K562 (cell line): ENCODE data around the gene FAM53C. TPM values are rescaled to one million over a fixed set of nuclear protein-coding genes. Genes with fewer than 3 reads are reported as not detected.

Experiments used
- ATAC-seq: fragments of 200-7000 bp; cut with Tn5 transposase; 3 replicates; pipeline ENCODE4 v1.9.1; 2020; ENCODE audit warnings: moderate library complexity
- BruUV-seq: library from RNA; stranded (reverse); fragments of 400-500 nt; replicated peaks from 2 replicates; lab custom pipeline; 2021; lab: Mats Ljungman, UMichigan
- CTCF ChIA-PET: fragments of 300-600 bp; formaldehyde crosslinking; extraction: SDS; loops from one replicate; lab custom pipeline; 2021; ENCODE audit warnings: low intra/inter-chr PET ratio; lab: Yijun Ruan, JAX
- POLR2A ChIA-PET: fragments of 300-600, 350-650 bp; sonication (Branson Sonifier 250); formaldehyde crosslinking; extraction: SDS; loops from one replicate; lab custom pipeline; 2021; ENCODE audit warnings: antibody characterized with exemption, inconsistent platforms; lab: Yijun Ruan, JAX
- DNase-seq, 4 experiments: peaks; one replicate each; pipeline versions ENCODE4 v3.0.0 to v3.0.0-alpha.2; 2011 to 2018; ENCODE audit warnings: low spot score in 3 of 4, mixed read lengths in 3 of 4; ENCODE audit errors: extremely low read depth in 1 of 4
- FAIRE-seq: peaks from 2 replicates; lab custom pipeline; 2011; peaks lifted over from hg19 to GRCh38; lab: Jason Lieb, UNC
- H2AFZ ChIP-seq: 2 replicates; pipeline ENCODE4 v1.6.0; 2011; ENCODE audit warnings: low read depth, low read length, control low read depth, inconsistent platforms
- H3K27ac ChIP-seq: fragments of 200-600 bp; 3 replicates; pipeline ENCODE4 v1.8.0; 2011; ENCODE audit warnings: low read depth, mild to moderate bottlenecking, control low read depth, inconsistent platforms, low read length, moderate library complexity, mixed read lengths; ENCODE audit errors: extremely low read depth
- H3K27me3 ChIP-seq, 2 experiments: fragments of 300-600 bp in 1 of 2; 2 replicates in 1 of 2; 3 replicates in 1 of 2; pipeline versions ENCODE4 v1.6.0 to v1.8.0; 2011; ENCODE audit warnings: inconsistent platforms in 2 of 2, low read length in 2 of 2, mild to moderate bottlenecking in 1 of 2, mixed read lengths in 1 of 2, moderate library complexity in 1 of 2; ENCODE audit not compliant: control insufficient read depth in 2 of 2, insufficient read depth in 2 of 2
- H3K36me3 ChIP-seq: fragments of 300-600 bp; 3 replicates; pipeline ENCODE4 v1.8.0; 2011; ENCODE audit warnings: mild to moderate bottlenecking, low read length, inconsistent platforms; ENCODE audit not compliant: control insufficient read depth, insufficient read depth
- H3K4me1 ChIP-seq, 2 experiments: fragments of 200-600 bp in 1 of 2; replicated peaks in 1 of 2; 2 replicates in 1 of 2; 3 replicates in 1 of 2; pipeline versions ENCODE4 v1.5.1 to v1.8.0; 2011; ENCODE audit warnings: inconsistent platforms in 2 of 2, low read length in 2 of 2, mild to moderate bottlenecking in 1 of 2, mixed read lengths in 1 of 2, moderate library complexity in 1 of 2; ENCODE audit not compliant: control insufficient read depth in 2 of 2, insufficient read depth in 2 of 2
- H3K4me2 ChIP-seq: 2 replicates; pipeline ENCODE4 v1.6.1; 2011; ENCODE audit warnings: low read length, control low read depth, inconsistent platforms, mixed read lengths; ENCODE audit not compliant: insufficient read depth
- H3K4me3 ChIP-seq: fragments of 200-600 bp; sonication (generic), shearing (Covaris generic); 2 replicates; pipeline ENCODE4 v1.5.1; 2016; ENCODE audit warnings: control low read depth, inconsistent platforms
- H3K79me2 ChIP-seq: fragments of 200-600 bp; 3 replicates; pipeline ENCODE4 v1.8.0; 2011; ENCODE audit warnings: low read length, inconsistent platforms; ENCODE audit not compliant: control insufficient read depth, insufficient read depth
- H3K9ac ChIP-seq, 2 experiments: 2 replicates each; pipeline versions ENCODE4 v1.6.0 to v1.6.1; 2011; ENCODE audit warnings: low read depth in 2 of 2, low read length in 2 of 2, control low read depth in 1 of 2, inconsistent platforms in 1 of 2, mild to moderate bottlenecking in 1 of 2, mixed read lengths in 1 of 2; ENCODE audit not compliant: insufficient read depth in 1 of 2
- H3K9me1 ChIP-seq: one replicate; pipeline ENCODE4 v1.6.0; 2011; ENCODE audit warnings: inconsistent platforms, mild to moderate bottlenecking, low read length, moderate library complexity; ENCODE audit not compliant: control insufficient read depth, insufficient read depth
- H3K9me3 ChIP-seq: replicated peaks from 2 replicates; pipeline ENCODE4 v1.5.1; 2011; ENCODE audit warnings: low read depth, low read length, inconsistent platforms; ENCODE audit not compliant: control insufficient read depth, insufficient read depth
- H4K20me1 ChIP-seq: replicated peaks from 2 replicates; pipeline ENCODE4 v1.6.1; 2011; ENCODE audit warnings: low read length, inconsistent platforms, mixed read lengths; ENCODE audit not compliant: control insufficient read depth, insufficient read depth
- CBFA2T2 ChIP-seq: fragments of 450-650 bp; conservative IDR thresholded peaks from 2 replicates; pipeline ENCODE4 v1.6.1; 2017; ENCODE audit warnings: mild to moderate bottlenecking
- KDM4B ChIP-seq, 2 experiments: fragments of 450-650 bp in 1 of 2; sonication (generic) in 1 of 2; IDR thresholded peaks; 2 replicates each; pipeline ENCODE4 v1.6.1; 2016 to 2017; ENCODE audit warnings: borderline replicate concordance in 2 of 2, antibody characterized with exemption in 1 of 2, low read depth in 1 of 2, mild to moderate bottlenecking in 1 of 2
- NEUROD1 ChIP-seq: fragments of 150-350 bp; IDR thresholded peaks from 2 replicates; pipeline ENCODE4 v1.6.1; 2014; ENCODE audit warnings: borderline replicate concordance, low read length, low read depth; ENCODE audit not compliant: partially characterized antibody
- RBM25 ChIP-seq: fragments of 200-400 bp; formaldehyde crosslinking; IDR thresholded peaks from 2 replicates; pipeline ENCODE4 v1.6.1; 2018; ENCODE audit warnings: low read length, low read depth, moderate library complexity; ENCODE audit not compliant: severe bottlenecking
- RFX1 ChIP-seq: fragments of 450-650 bp; IDR thresholded peaks from 2 replicates; pipeline ENCODE4 v1.6.1; 2016; ENCODE audit warnings: mild to moderate bottlenecking, moderate library complexity
- RFX5 ChIP-seq: IDR thresholded peaks from 2 replicates; pipeline ENCODE4 v1.6.1; 2011; ENCODE audit warnings: low read depth, mild to moderate bottlenecking, improper control_type of control experiment, low read length
- SIN3B ChIP-seq: fragments of 450-650 bp; IDR thresholded peaks from 2 replicates; pipeline ENCODE4 v1.6.1; 2017; ENCODE audit warnings: low read depth, mild to moderate bottlenecking, moderate library complexity
- SMARCC2 ChIP-seq: fragments of 450-650 bp; IDR thresholded peaks from 2 replicates; pipeline ENCODE4 v1.6.1; 2017; ENCODE audit warnings: antibody characterized with exemption, moderate library complexity, mild to moderate bottlenecking, low read depth
- SNIP1 ChIP-seq: fragments of 450-650 bp; IDR thresholded peaks from 2 replicates; pipeline ENCODE4 v1.7.1; 2017; ENCODE audit warnings: low read depth, mild to moderate bottlenecking
- SOX6 ChIP-seq: fragments of 450-650 bp; IDR thresholded peaks from 2 replicates; pipeline ENCODE4 v1.6.1; 2014; ENCODE audit warnings: mild to moderate bottlenecking
- SRSF9 ChIP-seq: fragments of 200-400 bp; formaldehyde crosslinking; IDR thresholded peaks from 2 replicates; pipeline ENCODE4 v1.6.1; 2017; ENCODE audit warnings: low read depth, low read length, borderline replicate concordance
- XRCC4 ChIP-seq: IDR thresholded peaks from one replicate; pipeline ENCODE4 v1.6.1; 2011; ENCODE audit not compliant: insufficient read depth, insufficient read length; ENCODE audit errors: extremely low read depth
- ZNF146 ChIP-seq: IDR thresholded peaks from one replicate; pipeline ENCODE4 v1.6.1; 2018; ENCODE audit warnings: missing compliant biosample characterization; ENCODE audit not compliant: unreplicated experiment
- ZNF589 ChIP-seq: fragments of 200-800 bp; sonication (Bioruptor generic); IDR thresholded peaks from 2 replicates; pipeline ENCODE4 v1.6.1; 2016; ENCODE audit warnings: low read depth, missing genetic modification characterization, missing compliant biosample characterization
- ZNF668 ChIP-seq: fragments of 250-450 bp; sonication (Bioruptor Pico); IDR thresholded peaks from 2 replicates; pipeline ENCODE4 v1.8.0; 2022; ENCODE audit warnings: mild to moderate bottlenecking, inconsistent platforms
- in situ Hi-C: fragments of 300-500 bp; cut with MboI; formaldehyde crosslinking; loops from 4 replicates; pipeline ENCODE4 v1.15.0; 2018; ENCODE audit warnings: inconsistent platforms, mixed read lengths
- intact Hi-C: fragments of 100-400 bp; cut with micrococcal nuclease; formaldehyde crosslinking; loops from 2 replicates; pipeline ENCODE4 v1.14.2; 2022
- polyA plus RNA-seq, 8 experiments: library from polyadenylated mRNA; depleted of rRNA in 4 of 8; stranded (reverse) in 5 of 8; unstranded in 3 of 8; fragments of >200 nt; fragmentation: Nextera tagmentation in 2 of 8; fragmentation: Illumina TruSeq in 1 of 8; extraction: Ambion mirVana in 2 of 8; extraction: Trizol in 1 of 8; gene quantifications; 2 replicates each; pipeline versions ENCODE4 v1.2.1 to v1.2.3, GENCODE V29; 2011 to 2014; ENCODE audit warnings: inconsistent platforms in 1 of 8, missing spikeins in 1 of 8
- total RNA-seq, 7 experiments: library from RNA; depleted of rRNA in 6 of 7; stranded (reverse); fragments of >200 nt in 6 of 7; fragmentation: Illumina TruSeq in 2 of 7; extraction: Trizol in 2 of 7; gene quantifications; 2 replicates each; pipeline versions ENCODE4 v1.2.1 to v1.2.3, GENCODE V29; 2011 to 2021; ENCODE audit warnings: low replicate concordance in 1 of 7
- TF ChIP-seq, protein P1 (sequence below): sonication (generic); formaldehyde crosslinking; IDR thresholded peaks from 2 replicates; pipeline ENCODE4 v1.8.1; 2023; ENCODE audit warnings: mild to moderate bottlenecking, missing genetic modification reagents
- TF ChIP-seq, protein P2 (sequence below): fragments of 450-650 bp; formaldehyde crosslinking; IDR thresholded peaks from 2 replicates; pipeline ENCODE4 v1.4.0; 2020; ENCODE audit warnings: mild to moderate bottlenecking

Gene FAM53C
- total and polyA plus RNA-seq, 9 of the 15 experiments (the other 6 are each of a cell fraction or from before 2014, with no cell fraction given), result 9.7 to 38.5 (median 25.2) TPM

DNA sequence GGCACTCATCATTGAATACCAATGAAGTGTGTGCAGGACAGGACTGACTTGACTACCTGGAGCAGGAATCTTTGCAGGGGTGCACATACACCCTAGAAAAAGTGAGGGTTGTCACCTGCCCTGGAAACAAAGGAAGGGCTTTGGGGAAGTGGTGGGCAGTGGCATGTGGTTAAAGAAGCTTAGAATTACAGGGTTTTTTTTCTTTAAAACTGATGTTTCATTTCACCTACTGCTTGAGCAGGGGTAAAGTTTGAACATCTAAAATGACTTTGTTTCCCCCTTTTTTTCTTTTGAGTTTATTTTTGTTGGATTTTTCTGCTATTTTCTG is 12.5 kb downstream of the FAM53C start:
- Histone ChIP-seq H3K27me3 (no peaks in the 10 kb centered on the region), H3K4me1 (peaks cover 6 to 8% of the 10 kb centered on the region in 2 experiments; a peak in 3 of 5 replicates), H3K9ac (no peak overlapping the region), H3K9me3 (peaks cover 5% of the 10 kb centered on the region), H3K9me1 (no peaks in the 10 kb centered on the region), H3K36me3 (peaks cover 40% of the 10 kb centered on the region; the same call in 2 of the 3 replicates), H2AFZ (no peak overlapping the region), H3K4me3 (no peak overlapping the region), H4K20me1 (peaks cover 20% of the 10 kb centered on the region), H3K4me2 (no peak overlapping the region), H3K79me2 (peaks cover 30% of the 10 kb centered on the region), H3K27ac (no peak overlapping the region)
- TF ChIP-seq SIN3B, result no peak
- TF ChIP-seq ZNF146, result no peak
- no peak for TF ChIP-seq KDM4B (IDR thresholded peaks at IDR 0.05; ENCODE audit: borderline replicate concordance in 2 of 2, low read depth in 1 of 2)
- no peak for TF ChIP-seq SMARCC2
- no peak for TF ChIP-seq NEUROD1
- no peak for TF ChIP-seq RBM25
- no peak for TF ChIP-seq ZNF589 (CRISPR knock-in tag)
- TF ChIP-seq ZNF668 (CRISPR knock-in tag), result no peak
- no peak for TF ChIP-seq SRSF9
- TF ChIP-seq CBFA2T2, result no peak
- TF ChIP-seq, protein P1, sequence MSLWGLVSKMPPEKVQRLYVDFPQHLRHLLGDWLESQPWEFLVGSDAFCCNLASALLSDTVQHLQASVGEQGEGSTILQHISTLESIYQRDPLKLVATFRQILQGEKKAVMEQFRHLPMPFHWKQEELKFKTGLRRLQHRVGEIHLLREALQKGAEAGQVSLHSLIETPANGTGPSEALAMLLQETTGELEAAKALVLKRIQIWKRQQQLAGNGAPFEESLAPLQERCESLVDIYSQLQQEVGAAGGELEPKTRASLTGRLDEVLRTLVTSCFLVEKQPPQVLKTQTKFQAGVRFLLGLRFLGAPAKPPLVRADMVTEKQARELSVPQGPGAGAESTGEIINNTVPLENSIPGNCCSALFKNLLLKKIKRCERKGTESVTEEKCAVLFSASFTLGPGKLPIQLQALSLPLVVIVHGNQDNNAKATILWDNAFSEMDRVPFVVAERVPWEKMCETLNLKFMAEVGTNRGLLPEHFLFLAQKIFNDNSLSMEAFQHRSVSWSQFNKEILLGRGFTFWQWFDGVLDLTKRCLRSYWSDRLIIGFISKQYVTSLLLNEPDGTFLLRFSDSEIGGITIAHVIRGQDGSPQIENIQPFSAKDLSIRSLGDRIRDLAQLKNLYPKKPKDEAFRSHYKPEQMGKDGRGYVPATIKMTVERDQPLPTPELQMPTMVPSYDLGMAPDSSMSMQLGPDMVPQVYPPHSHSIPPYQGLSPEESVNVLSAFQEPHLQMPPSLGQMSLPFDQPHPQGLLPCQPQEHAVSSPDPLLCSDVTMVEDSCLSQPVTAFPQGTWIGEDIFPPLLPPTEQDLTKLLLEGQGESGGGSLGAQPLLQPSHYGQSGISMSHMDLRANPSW (CRISPR knock-in tag), result no peak
- TF ChIP-seq XRCC4, result no peak
- no peak for TF ChIP-seq RFX1
- TF ChIP-seq SOX6, result no peak
- no peak for TF ChIP-seq RFX5
- TF ChIP-seq SNIP1, result no peak
- TF ChIP-seq, protein P2, sequence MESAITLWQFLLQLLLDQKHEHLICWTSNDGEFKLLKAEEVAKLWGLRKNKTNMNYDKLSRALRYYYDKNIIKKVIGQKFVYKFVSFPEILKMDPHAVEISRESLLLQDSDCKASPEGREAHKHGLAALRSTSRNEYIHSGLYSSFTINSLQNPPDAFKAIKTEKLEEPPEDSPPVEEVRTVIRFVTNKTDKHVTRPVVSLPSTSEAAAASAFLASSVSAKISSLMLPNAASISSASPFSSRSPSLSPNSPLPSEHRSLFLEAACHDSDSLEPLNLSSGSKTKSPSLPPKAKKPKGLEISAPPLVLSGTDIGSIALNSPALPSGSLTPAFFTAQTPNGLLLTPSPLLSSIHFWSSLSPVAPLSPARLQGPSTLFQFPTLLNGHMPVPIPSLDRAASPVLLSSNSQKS (CRISPR knock-in tag), result no peak
- FAIRE-seq (no peak), ATAC-seq (no peak), DNase-seq (no peak)
- no TSS peak for BruUV-seq
- POLR2A ChIA-PET, result interaction anchor here (0.6 to 10.3 kb wide), 4 partner anchors 11 to 21 kb away, joined by 3 to 416 read pairs (median 25); partner anchors contain the start of genes CDC25C and FAM53C
- intact Hi-C loops (loop anchor here (5.0 kb wide), 1 partner anchor 168 kb away; no protein-coding TSS in a partner anchor), in situ Hi-C loops (no loop called here)
- CTCF ChIA-PET, result interaction anchor here (0.9 kb wide), 1 partner anchor 135 kb away, joined by 4 read pairs; no protein-coding TSS in a partner anchor
